GM12878 (cell line): ENCODE data around the gene CYP26A1. TPM values are rescaled to one million over a fixed set of nuclear protein-coding genes. Genes with fewer than 3 reads are reported as not detected.
A peak's percentile ranks its signal among the peaks of the same experiment; 100 is the strongest.

ENCODE experiments used
- ATAC-seq: fragments of 200-7000 bp; cut with Tn5 transposase; 3 replicates; pipeline ENCODE4 v1.9.1; 2020; ENCODE audit warnings: mild to moderate bottlenecking, moderate library complexity
- BruUV-seq: library from RNA; stranded (reverse); fragments of 400-500 nt; replicated peaks from 2 replicates; lab custom pipeline; 2021; lab: Mats Ljungman, UMichigan
- CTCF ChIA-PET: fragments of 300-600 bp; sonication (Branson Sonifier 250); formaldehyde crosslinking; extraction: SDS; loops from one replicate; lab custom pipeline; 2021; ENCODE audit warnings: inconsistent platforms; lab: Yijun Ruan, JAX
- POLR2A ChIA-PET: fragments of 350-600 bp; formaldehyde crosslinking; extraction: SDS; loops from one replicate; lab custom pipeline; 2021; ENCODE audit warnings: inconsistent platforms; lab: Charles Lee
- RAD21 ChIA-PET: fragments of 300-600 bp; sonication (Branson Sonifier 250); formaldehyde crosslinking; loops from one replicate; lab custom pipeline; 2023; ENCODE audit warnings: antibody characterized with exemption; ENCODE audit not compliant: unreplicated experiment; lab: Charles Lee
- SMC1A ChIA-PET: fragments of 300-600 bp; sonication (Branson Sonifier 250); formaldehyde crosslinking; loops from one replicate; lab custom pipeline; 2023; ENCODE audit not compliant: unreplicated experiment, uncharacterized antibody; lab: Charles Lee
- DNase-seq: peaks from one replicate; pipeline ENCODE4 v3.0.0-alpha.2; 2011; ENCODE audit warnings: low read depth, low spot score
- FAIRE-seq: peaks from 3 replicates; lab custom pipeline; 2011; peaks lifted over from hg19 to GRCh38; lab: Jason Lieb, UNC
- H2AFZ ChIP-seq: 2 replicates; pipeline ENCODE4 v1.6.0; 2011; ENCODE audit warnings: low read depth, low read length, control low read depth; ENCODE audit not compliant: control insufficient read depth
- H3K27ac ChIP-seq: 2 replicates; pipeline ENCODE4 v1.5.1; 2011; ENCODE audit warnings: control low read depth; ENCODE audit not compliant: control insufficient read depth, insufficient read depth
- H3K27me3 ChIP-seq, 2 experiments: replicated peaks in 1 of 2; 2 replicates each; pipeline versions ENCODE4 v1.6.0 to v1.6.1; 2011; ENCODE audit warnings: low read length in 1 of 2; ENCODE audit not compliant: control insufficient read depth in 2 of 2, insufficient read depth in 2 of 2
- H3K36me3 ChIP-seq, 2 experiments: 2 replicates each; pipeline ENCODE4 v1.5.1; 2011; ENCODE audit warnings: low read length in 1 of 2; ENCODE audit not compliant: control insufficient read depth in 2 of 2, insufficient read depth in 2 of 2
- H3K4me1 ChIP-seq: 2 replicates; pipeline ENCODE4 v1.6.1; 2011; ENCODE audit warnings: mild to moderate bottlenecking, low read length, moderate library complexity, mixed read lengths; ENCODE audit not compliant: control insufficient read depth, insufficient read depth
- H3K4me2 ChIP-seq: 2 replicates; pipeline ENCODE4 v1.6.0; 2011; ENCODE audit warnings: control low read depth; ENCODE audit not compliant: control insufficient read depth, insufficient read depth
- H3K4me3 ChIP-seq: fragments of 200-600 bp; sonication (generic); 2 replicates; pipeline ENCODE4 v1.5.1; 2016
- H3K79me2 ChIP-seq: 2 replicates; pipeline ENCODE4 v1.6.0; 2011; ENCODE audit warnings: low read length; ENCODE audit not compliant: control insufficient read depth, insufficient read depth
- H3K9ac ChIP-seq: 2 replicates; pipeline ENCODE4 v1.8.0; 2011; ENCODE audit warnings: low read length, control low read depth, mixed read lengths; ENCODE audit not compliant: control insufficient read depth, insufficient read depth
- H3K9me3 ChIP-seq: replicated peaks from 3 replicates; pipeline ENCODE4 v1.5.1; 2011; ENCODE audit warnings: mild to moderate bottlenecking, low read length; ENCODE audit not compliant: control insufficient read depth, insufficient read depth
- H4K20me1 ChIP-seq: 2 replicates; pipeline ENCODE4 v1.6.0; 2011; ENCODE audit not compliant: control insufficient read depth, insufficient read depth
- BCL11A ChIP-seq: IDR thresholded peaks from 2 replicates; pipeline ENCODE4 v1.6.1; 2011; ENCODE audit warnings: low read depth, low read length
- CHD4 ChIP-seq: fragments of 200-600 bp; sonication (generic); IDR thresholded peaks from 2 replicates; pipeline ENCODE4 v1.6.1; 2016; ENCODE audit warnings: mild to moderate bottlenecking
- DPF2 ChIP-seq: fragments of 450-650 bp; IDR thresholded peaks from 2 replicates; pipeline ENCODE4 v1.6.1; 2017; ENCODE audit warnings: mild to moderate bottlenecking
- EP300 ChIP-seq, 2 experiments: fragments of 150-350 bp in 1 of 2; IDR thresholded peaks; 2 replicates each; pipeline ENCODE4 v1.6.1; 2011 to 2012; ENCODE audit warnings: low read depth in 2 of 2, low read length in 2 of 2, borderline replicate concordance in 1 of 2, improper control_type of control experiment in 1 of 2, inconsistent platforms in 1 of 2; ENCODE audit not compliant: control insufficient read depth in 1 of 2
- GABPA ChIP-seq: IDR thresholded peaks from 2 replicates; pipeline ENCODE4 v1.6.1; 2014; ENCODE audit warnings: antibody characterized with exemption, low read depth, mild to moderate bottlenecking, inconsistent platforms
- IKZF1 ChIP-seq: fragments of 450-650 bp; conservative IDR thresholded peaks from 2 replicates; pipeline ENCODE4 v1.6.1; 2017; ENCODE audit warnings: antibody characterized with exemption, mild to moderate bottlenecking
- NFYB ChIP-seq: IDR thresholded peaks from 2 replicates; pipeline ENCODE4 v1.6.1; 2011; ENCODE audit warnings: low read depth, mild to moderate bottlenecking, low read length, improper control_type of control experiment, moderate library complexity; ENCODE audit not compliant: insufficient read depth
- NR2F1 ChIP-seq: fragments of 450-650 bp; conservative IDR thresholded peaks from 2 replicates; pipeline ENCODE4 v1.6.1; 2017; ENCODE audit warnings: mild to moderate bottlenecking
- POLR2AphosphoS5 ChIP-seq: IDR thresholded peaks from 2 replicates; pipeline ENCODE4 v1.6.1; 2011; ENCODE audit warnings: mild to moderate bottlenecking, low read length, inconsistent platforms
- RAD21 ChIP-seq: IDR thresholded peaks from 2 replicates; pipeline ENCODE4 v1.6.1; 2011; ENCODE audit warnings: mild to moderate bottlenecking, low read depth, low read length, moderate library complexity; ENCODE audit not compliant: insufficient read depth
- SIX5 ChIP-seq: IDR thresholded peaks from 2 replicates; pipeline ENCODE4 v1.6.1; 2011; ENCODE audit warnings: mild to moderate bottlenecking, low read depth, low read length, moderate library complexity; ENCODE audit not compliant: severe bottlenecking
- SMAD5 ChIP-seq: IDR thresholded peaks from 2 replicates; pipeline ENCODE4 v1.6.1; 2016; ENCODE audit warnings: antibody characterized with exemption, low read depth
- TBL1XR1 ChIP-seq: IDR thresholded peaks from 2 replicates; pipeline ENCODE4 v1.6.1; 2012; ENCODE audit warnings: low read depth, low read length, improper control_type of control experiment
- ZNF24 ChIP-seq: fragments of 450-650 bp; IDR thresholded peaks from 2 replicates; pipeline ENCODE4 v1.6.1; 2017; ENCODE audit warnings: antibody characterized with exemption, mild to moderate bottlenecking
- WGBS: methylation state at CpG from one replicate; pipeline ENCODE4 v1.1.6; 2016; ENCODE audit warnings: low lambda C conversion rate; ENCODE audit not compliant: insufficient replicate concordance, insufficient coverage; ENCODE audit errors: missing lambda C conversion rate; 5-methylcytosine and 5-hydroxymethylcytosine counted together
- in situ Hi-C: fragments of 300-500 bp; cut with MboI; formaldehyde crosslinking; loops from 9 replicates; pipeline ENCODE4 v1.14.3; 2018; ENCODE audit warnings: mixed read lengths
- intact Hi-C: fragments of 100-400 bp; cut with micrococcal nuclease; formaldehyde crosslinking; loops from one replicate; pipeline ENCODE4 v1.14.2; 2022; ENCODE audit not compliant: unreplicated experiment
- polyA plus RNA-seq, 11 experiments: library from polyadenylated mRNA; depleted of rRNA in 4 of 11; unstranded in 6 of 11; stranded (reverse) in 5 of 11; fragments of >200 nt; fragmentation: Nextera tagmentation in 4 of 11; fragmentation: Illumina TruSeq in 1 of 11; extraction: Ambion mirVana in 4 of 11; extraction: Trizol in 1 of 11; gene quantifications; 1 replicate in 1 of 11; 2 replicates in 10 of 11; pipeline versions ENCODE4 v1.2.1 to v1.2.3, GENCODE V29; 2011 to 2016; ENCODE audit warnings: inconsistent platforms in 2 of 11, missing spikeins in 2 of 11, low read depth in 1 of 11
- total RNA-seq, 4 experiments: library from RNA; depleted of rRNA in 3 of 4; stranded (reverse); fragments of >200 nt in 3 of 4; fragmentation: Illumina TruSeq in 1 of 4; extraction: Trizol in 1 of 4; gene quantifications; 2 replicates each; pipeline versions ENCODE4 v1.2.1 to v1.2.3, GENCODE V29; 2013 to 2021
- TF ChIP-seq, protein P1 (sequence below): fragments of 450-650 bp; IDR thresholded peaks from 2 replicates; pipeline ENCODE4 v1.6.1; 2017; ENCODE audit warnings: low read depth, mild to moderate bottlenecking, moderate library complexity
- TF ChIP-seq, protein P2 (sequence below): fragments of 450-650 bp; formaldehyde crosslinking; IDR thresholded peaks from 2 replicates; pipeline ENCODE4 v1.4.0; 2020; ENCODE audit warnings: mild to moderate bottlenecking, moderate library complexity
- TF ChIP-seq, protein P3 (sequence below): fragments of 450-650 bp; IDR thresholded peaks from 2 replicates; pipeline ENCODE4 v1.6.1; 2016; ENCODE audit warnings: mild to moderate bottlenecking

CYP26A1 gene
- total and polyA plus RNA-seq, 10 of the 15 experiments (the other 5 are each of a cell fraction or from before 2014, with no cell fraction given): not detected

GRCh38 chr10:93085272-93085859 is 11.7 kb downstream of the CYP26A1 start (continued):
- TF ChIP-seq BCL11A (0 out of 2 replicates have a peak, but pooled peaks have one; percentile 13), DPF2 (no peak), SIX5 (no peak), NR2F1 (no peak), NFYB (0 out of 2 replicates have a peak, but pooled peaks have one; percentile 16), ZNF24 (no peak), TBL1XR1 (no peak)
- TF ChIP-seq, protein P1, sequence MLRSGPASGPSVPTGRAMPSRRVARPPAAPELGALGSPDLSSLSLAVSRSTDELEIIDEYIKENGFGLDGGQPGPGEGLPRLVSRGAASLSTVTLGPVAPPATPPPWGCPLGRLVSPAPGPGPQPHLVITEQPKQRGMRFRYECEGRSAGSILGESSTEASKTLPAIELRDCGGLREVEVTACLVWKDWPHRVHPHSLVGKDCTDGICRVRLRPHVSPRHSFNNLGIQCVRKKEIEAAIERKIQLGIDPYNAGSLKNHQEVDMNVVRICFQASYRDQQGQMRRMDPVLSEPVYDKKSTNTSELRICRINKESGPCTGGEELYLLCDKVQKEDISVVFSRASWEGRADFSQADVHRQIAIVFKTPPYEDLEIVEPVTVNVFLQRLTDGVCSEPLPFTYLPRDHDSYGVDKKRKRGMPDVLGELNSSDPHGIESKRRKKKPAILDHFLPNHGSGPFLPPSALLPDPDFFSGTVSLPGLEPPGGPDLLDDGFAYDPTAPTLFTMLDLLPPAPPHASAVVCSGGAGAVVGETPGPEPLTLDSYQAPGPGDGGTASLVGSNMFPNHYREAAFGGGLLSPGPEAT: 0 out of 2 replicates have a peak, but pooled peaks have one; percentile 40

DNA sequence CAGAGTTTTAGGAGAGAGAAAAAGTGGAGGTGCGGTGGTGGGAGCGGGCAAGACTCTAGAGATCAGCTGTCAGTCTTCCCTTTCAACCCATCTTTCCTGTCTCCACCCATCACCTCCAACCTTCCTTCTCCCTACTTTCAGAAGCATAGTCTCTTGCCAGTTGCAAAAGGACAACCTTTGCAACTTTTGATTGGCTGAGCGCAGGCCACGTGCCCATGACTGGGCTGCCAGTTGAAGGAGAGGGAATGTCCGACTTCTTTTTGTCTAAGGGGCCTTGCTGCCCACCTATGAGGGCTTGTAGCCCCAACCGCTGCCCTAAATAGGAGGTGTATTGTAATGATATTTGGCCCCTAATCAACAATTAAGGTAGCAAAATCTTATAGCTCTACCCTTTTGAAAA is 12.6 kb downstream of the CYP26A1 start:
- intact Hi-C loops (no loop called here), in situ Hi-C loops (no loop called here)
- Histone ChIP-seq H3K9ac (no peak overlapping the region), H2AFZ (no peak overlapping the region), H3K27ac (no peak overlapping the region), H3K4me1 (peaks cover 5% of the 10 kb centered on the region; the same call in 1 of the 2 replicates), H4K20me1 (no peaks in the 10 kb centered on the region), H3K4me3 (no peak overlapping the region), H3K36me3 (no peaks in the 10 kb centered on the region), H3K4me2 (no peak overlapping the region), H3K79me2 (no peaks in the 10 kb centered on the region), H3K27me3 (no peaks in the 10 kb centered on the region; a peak in 1 of 4 replicates), H3K9me3 (no peaks in the 10 kb centered on the region)
- WGBS: 45% methylated on average over 6 of the region's 6 CpGs
- no peak for ATAC-seq
- no peak for DNase-seq
- ChIA-PET RAD21 (interaction anchor here (1.9 kb wide), 1 partner anchor 20 kb away, joined by 4 read pairs; no protein-coding TSS in a partner anchor), CTCF (interaction anchor here (1.3 kb wide), 1 partner anchor 29 kb away, joined by 3 read pairs; no protein-coding TSS in a partner anchor), SMC1A (interaction anchor here (0.8 to 1.3 kb wide), 3 partner anchors 24 to 396 kb away, joined by 3 to 4 read pairs (median 3); partner anchors contain the start of gene MYOF), POLR2A (no interaction called here)
- no TSS peak for BruUV-seq
- FAIRE-seq: no peak
- TF ChIP-seq, protein P2, sequence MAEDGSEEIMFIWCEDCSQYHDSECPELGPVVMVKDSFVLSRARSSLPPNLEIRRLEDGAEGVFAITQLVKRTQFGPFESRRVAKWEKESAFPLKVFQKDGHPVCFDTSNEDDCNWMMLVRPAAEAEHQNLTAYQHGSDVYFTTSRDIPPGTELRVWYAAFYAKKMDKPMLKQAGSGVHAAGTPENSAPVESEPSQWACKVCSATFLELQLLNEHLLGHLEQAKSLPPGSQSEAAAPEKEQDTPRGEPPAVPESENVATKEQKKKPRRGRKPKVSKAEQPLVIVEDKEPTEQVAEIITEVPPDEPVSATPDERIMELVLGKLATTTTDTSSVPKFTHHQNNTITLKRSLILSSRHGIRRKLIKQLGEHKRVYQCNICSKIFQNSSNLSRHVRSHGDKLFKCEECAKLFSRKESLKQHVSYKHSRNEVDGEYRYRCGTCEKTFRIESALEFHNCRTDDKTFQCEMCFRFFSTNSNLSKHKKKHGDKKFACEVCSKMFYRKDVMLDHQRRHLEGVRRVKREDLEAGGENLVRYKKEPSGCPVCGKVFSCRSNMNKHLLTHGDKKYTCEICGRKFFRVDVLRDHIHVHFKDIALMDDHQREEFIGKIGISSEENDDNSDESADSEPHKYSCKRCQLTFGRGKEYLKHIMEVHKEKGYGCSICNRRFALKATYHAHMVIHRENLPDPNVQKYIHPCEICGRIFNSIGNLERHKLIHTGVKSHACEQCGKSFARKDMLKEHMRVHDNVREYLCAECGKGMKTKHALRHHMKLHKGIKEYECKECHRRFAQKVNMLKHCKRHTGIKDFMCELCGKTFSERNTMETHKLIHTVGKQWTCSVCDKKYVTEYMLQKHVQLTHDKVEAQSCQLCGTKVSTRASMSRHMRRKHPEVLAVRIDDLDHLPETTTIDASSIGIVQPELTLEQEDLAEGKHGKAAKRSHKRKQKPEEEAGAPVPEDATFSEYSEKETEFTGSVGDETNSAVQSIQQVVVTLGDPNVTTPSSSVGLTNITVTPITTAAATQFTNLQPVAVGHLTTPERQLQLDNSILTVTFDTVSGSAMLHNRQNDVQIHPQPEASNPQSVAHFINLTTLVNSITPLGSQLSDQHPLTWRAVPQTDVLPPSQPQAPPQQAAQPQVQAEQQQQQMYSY (CRISPR knock-in tag): no peak
- TF ChIP-seq EP300 (IDR thresholded peaks at IDR 0.05; ENCODE audit: borderline replicate concordance in 1 of 2, control insufficient read depth in 1 of 2, low read depth in 2 of 2, low read length in 2 of 2) (no peak), IKZF1 (no peak), RAD21 (no peak), POLR2AphosphoS5 (no peak), SMAD5 (no peak), CHD4 (no peak), GABPA (no peak), ZNF24 (no peak)
- TF ChIP-seq, protein P3, sequence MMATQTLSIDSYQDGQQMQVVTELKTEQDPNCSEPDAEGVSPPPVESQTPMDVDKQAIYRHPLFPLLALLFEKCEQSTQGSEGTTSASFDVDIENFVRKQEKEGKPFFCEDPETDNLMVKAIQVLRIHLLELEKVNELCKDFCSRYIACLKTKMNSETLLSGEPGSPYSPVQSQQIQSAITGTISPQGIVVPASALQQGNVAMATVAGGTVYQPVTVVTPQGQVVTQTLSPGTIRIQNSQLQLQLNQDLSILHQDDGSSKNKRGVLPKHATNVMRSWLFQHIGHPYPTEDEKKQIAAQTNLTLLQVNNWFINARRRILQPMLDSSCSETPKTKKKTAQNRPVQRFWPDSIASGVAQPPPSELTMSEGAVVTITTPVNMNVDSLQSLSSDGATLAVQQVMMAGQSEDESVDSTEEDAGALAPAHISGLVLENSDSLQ: no peak
